ENCODE measurements around the gene PPP6R2.
"Not testable (repeated sequence)": the region's sequence is repeated elsewhere in the genome, so short reads cannot be mapped to it uniquely, and the experiment has no call there.

DNA sequence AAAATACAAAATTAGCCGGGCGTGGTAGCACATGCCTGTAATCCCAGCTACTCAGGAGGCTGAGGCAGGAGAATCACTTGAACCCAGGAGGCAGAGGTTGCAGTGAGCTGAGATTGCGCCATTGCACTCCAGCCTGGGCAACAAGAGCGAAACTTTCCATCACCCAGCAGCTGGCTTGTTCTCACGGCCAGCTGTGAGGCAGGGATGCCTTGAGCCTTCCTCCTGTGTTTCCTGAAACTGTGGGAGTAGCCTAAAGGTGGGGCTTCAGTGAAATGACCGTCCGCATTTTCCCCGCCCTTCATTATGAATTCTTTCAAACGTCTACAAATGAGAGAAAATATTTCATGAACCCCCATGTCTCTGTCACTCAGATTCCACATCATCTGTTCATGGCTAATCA is 65.8 kb downstream of the PPP6R2 start:
- TF ChIP-seq EZH2 (IDR thresholded peaks at IDR 0.05; ENCODE audit: low read length), result not testable (repeated sequence)
- TF ChIP-seq, protein P1, sequence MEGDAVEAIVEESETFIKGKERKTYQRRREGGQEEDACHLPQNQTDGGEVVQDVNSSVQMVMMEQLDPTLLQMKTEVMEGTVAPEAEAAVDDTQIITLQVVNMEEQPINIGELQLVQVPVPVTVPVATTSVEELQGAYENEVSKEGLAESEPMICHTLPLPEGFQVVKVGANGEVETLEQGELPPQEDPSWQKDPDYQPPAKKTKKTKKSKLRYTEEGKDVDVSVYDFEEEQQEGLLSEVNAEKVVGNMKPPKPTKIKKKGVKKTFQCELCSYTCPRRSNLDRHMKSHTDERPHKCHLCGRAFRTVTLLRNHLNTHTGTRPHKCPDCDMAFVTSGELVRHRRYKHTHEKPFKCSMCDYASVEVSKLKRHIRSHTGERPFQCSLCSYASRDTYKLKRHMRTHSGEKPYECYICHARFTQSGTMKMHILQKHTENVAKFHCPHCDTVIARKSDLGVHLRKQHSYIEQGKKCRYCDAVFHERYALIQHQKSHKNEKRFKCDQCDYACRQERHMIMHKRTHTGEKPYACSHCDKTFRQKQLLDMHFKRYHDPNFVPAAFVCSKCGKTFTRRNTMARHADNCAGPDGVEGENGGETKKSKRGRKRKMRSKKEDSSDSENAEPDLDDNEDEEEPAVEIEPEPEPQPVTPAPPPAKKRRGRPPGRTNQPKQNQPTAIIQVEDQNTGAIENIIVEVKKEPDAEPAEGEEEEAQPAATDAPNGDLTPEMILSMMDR (optimal IDR thresholded peaks at IDR 0.05 in 1 of 3, IDR thresholded peaks at IDR 0.05 in 1 of 3, conservative IDR thresholded peaks at IDR 0.05 in 1 of 3; ENCODE audit: extremely low read depth in 1 of 3, insufficient read depth in 2 of 3, low read length in 3 of 3), result not testable (repeated sequence)

Data from keratinocyte (primary cell).